ENCODE results near the gene P4HA2. TPM values are rescaled to one million over a fixed set of nuclear protein-coding genes. Genes with fewer than 3 reads are reported as not detected.

Gene P4HA2
- polyA plus RNA-seq, 1 of the 3 experiments (the other 2 are of a cell fraction) = 67.2 TPM

GRCh38 chr5:132260051-132260450, 32.4 kb upstream of the P4HA2 start:
- H2AFZ ChIP-seq (ENCODE audit: low read depth) = no peak overlapping the region
- peak overlapping the region; percentile 79 to 82; a peak in 2 of 4 replicates for H3K4me3 ChIP-seq (ENCODE audit: low read depth in 2 of 2, low read length in 1 of 2)
- TF ChIP-seq CTCF (IDR thresholded peaks at IDR 0.05) = no peak
- no peak for TF ChIP-seq ZBTB33 (IDR thresholded peaks at IDR 0.05; ENCODE audit: borderline replicate concordance, low read depth)
- TF ChIP-seq EZH2phosphoT487 (IDR thresholded peaks at IDR 0.05; ENCODE audit: borderline replicate concordance, low read depth) = no peak
- no peak for TF ChIP-seq RCOR1 (IDR thresholded peaks at IDR 0.05; ENCODE audit: low read length)
- no peak for TF ChIP-seq MXI1 (IDR thresholded peaks at IDR 0.05; ENCODE audit: low read depth, low read length)
- no peak for TF ChIP-seq USF1 (IDR thresholded peaks at IDR 0.05; ENCODE audit: borderline replicate concordance, low read depth)
- TF ChIP-seq SMC3 (IDR thresholded peaks at IDR 0.05; ENCODE audit: low read depth, low read length) = no peak
- TF ChIP-seq MAX (IDR thresholded peaks at IDR 0.05; ENCODE audit: low read depth) = no peak
- TF ChIP-seq NRF1 (IDR thresholded peaks at IDR 0.05; ENCODE audit: low read depth, low read length) = no peak
- peak overlapping the region; percentile 92; the same call in 1 of the 2 replicates for H3K9ac ChIP-seq
- H3K9me2 ChIP-seq = no peaks in the 10 kb centered on the region
- 62% methylated on average over 6 of the region's 6 CpGs for WGBS (ENCODE audit: low lambda C conversion rate)
- H3K36me3 ChIP-seq (replicated peaks in 1 of 2; ENCODE audit: control insufficient read depth in 1 of 2, insufficient read depth in 2 of 2, low read length in 1 of 2) = peaks cover 0 to 10% of the 10 kb centered on the region in 2 experiments
- POLR2A ChIA-PET = interaction anchor here (0.9 to 2.8 kb wide), 5 partner anchors 9 to 109 kb away, joined by 3 to 19 read pairs (median 4); partner anchors contain the start of genes SLC22A4 and SLC22A5
- peak overlapping the region; percentile 98 for H3K4me2 ChIP-seq
- no peaks in the 10 kb centered on the region for H3K27me3 ChIP-seq (ENCODE audit: insufficient read depth)
- H3K79me2 ChIP-seq (ENCODE audit: insufficient read depth) = peaks cover 30% of the 10 kb centered on the region
- H3K27ac ChIP-seq (ENCODE audit: low read depth in 2 of 2, low read length in 1 of 2) = peak overlapping the region; percentile 91 to 98
- no peaks in the 10 kb centered on the region for H3K9me3 ChIP-seq
- H3F3A ChIP-seq (replicated peaks; ENCODE audit: insufficient read depth) = peaks cover 13% of the 10 kb centered on the region
- H3K4me1 ChIP-seq (ENCODE audit: control insufficient read depth in 1 of 2, insufficient read depth in 2 of 2, low read depth in 1 of 2, low read length in 1 of 2) = peaks cover 39 to 70% of the 10 kb centered on the region in 2 experiments
- CTCF ChIA-PET = interaction anchor here (0.9 to 1.4 kb wide), 6 partner anchors 12 to 126 kb away, joined by 3 to 10 read pairs (median 3); no protein-coding TSS in a partner anchor
- no peaks in the 10 kb centered on the region for H4K20me1 ChIP-seq (ENCODE audit: insufficient read depth)
- DNase-seq = peak; percentile 33

Measured in SK-N-SH (cell line).